EL (cell line): ENCODE measurements around the gene BNIP3.

Source experiments
- DNase-seq: peaks from one replicate; pipeline ENCODE4 v3.0.0-alpha.2; 2016

Gene BNIP3

GRCh38 chr10:131949041-131949862, 32.5 kb downstream of the BNIP3 start:
- no peak for DNase-seq

GRCh38 chr10:131948501-131948900, 33.2 kb downstream of the BNIP3 start:
- DNase-seq: no peak

- peak; percentile 92 for DNase-seq
Measured at GRCh38 chr10:131947631-131948347, 33.9 kb downstream of the BNIP3 start.

DNA sequence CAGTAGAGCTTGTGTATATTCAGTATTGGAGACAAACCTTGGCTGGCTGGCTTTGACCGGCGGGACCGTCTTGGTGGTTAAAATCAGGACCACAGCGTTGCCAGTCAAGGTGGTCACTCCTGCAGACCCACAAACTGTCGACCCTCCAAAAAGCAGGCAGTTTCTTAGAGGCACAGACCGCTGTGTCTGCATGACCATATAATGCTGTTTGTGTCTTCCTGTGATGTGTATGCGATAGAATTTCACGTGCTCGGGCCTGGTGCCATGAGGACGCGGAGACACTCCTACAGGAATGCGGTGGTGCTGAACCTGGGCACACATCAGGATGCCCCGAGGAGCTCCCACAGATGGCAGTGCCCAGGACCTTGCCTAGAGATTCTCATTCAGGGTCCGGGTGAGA, 34.8 kb downstream of the BNIP3 start:
- peak; percentile 55 for DNase-seq

DNA sequence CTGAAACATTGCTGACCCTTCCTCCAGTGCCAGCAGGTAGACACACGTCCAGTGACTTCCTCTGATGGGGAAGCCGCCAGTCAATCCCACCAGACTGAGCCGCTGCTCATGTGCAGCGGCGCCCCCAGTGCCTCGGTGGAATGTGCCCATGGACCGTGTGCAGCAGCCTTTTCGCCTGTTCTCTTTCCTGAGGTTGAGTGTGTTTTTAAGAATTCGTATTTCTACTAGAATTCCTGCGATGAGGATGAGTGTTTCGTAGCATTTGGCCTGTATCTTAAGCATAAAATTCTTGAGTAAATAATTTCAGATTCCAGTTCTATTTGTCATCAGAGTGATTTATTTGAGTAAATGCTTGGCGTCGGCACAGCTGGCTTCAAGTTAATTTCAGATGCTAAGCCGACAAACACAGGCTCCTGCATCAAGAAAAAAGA, 35.4 kb downstream of the BNIP3 start:
- DNase-seq: peak; percentile 92

DNA sequence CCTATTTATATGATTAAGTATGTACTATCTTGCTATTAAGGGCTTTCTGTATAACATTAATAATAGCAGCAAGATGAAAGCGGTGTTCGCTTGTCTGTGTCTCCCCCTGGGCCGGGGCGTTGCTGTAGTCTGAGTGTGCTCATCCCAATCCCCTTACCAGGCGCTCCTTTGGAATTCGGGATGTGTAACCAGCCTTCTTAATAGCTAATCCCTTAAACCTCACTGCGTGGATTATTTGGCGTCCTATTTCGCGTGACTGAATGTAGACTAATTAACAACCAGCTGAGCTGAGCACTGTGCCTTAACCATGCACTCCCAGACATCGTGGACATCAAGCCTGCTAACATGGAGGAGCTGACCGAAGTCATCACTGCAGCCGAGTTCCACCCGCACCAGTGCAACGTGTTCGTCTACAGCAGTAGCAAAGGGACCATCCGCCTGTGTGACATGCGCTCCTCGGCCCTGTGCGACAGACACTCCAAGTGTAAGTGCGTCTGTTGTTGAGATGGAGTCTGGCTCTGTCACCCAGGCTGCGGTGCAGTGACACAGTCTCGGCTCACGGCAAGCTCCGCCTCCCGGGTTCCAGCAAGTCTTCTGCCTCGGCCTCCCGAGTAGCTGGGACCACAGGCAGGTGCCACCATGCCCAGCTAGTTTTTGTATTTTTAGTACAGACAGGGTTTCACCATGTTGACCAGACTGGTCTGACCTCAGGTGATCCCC, 36.6 kb downstream of the BNIP3 start:
- DNase-seq: no peak

DNA sequence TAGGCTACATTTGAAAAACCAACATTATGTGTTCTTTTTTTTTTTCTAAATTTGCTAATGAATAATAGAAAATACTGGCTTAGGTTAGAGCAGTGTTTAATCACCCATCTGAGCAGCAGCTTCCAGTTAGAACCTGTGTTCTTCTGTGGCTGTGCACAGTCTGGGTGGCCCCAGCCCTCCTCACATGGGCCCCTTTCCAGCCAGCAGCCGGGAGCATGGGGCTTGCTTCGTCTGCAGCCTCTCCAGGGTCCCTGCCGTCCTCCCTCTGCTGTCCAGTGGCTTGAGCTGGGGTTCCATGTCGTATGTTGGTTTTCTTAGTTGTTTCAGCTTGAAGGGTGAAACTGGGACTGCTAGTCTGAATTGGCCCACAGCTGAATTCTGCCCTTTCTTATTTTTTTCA, 37.3 kb downstream of the BNIP3 start:
- DNase-seq: no peak

GRCh38 chr10:131943021-131943814, 38.5 kb downstream of the BNIP3 start:
- DNase-seq: no peak

GRCh38 chr10:131942455-131942854, 39.3 kb downstream of the BNIP3 start:
- no peak for DNase-seq

DNA sequence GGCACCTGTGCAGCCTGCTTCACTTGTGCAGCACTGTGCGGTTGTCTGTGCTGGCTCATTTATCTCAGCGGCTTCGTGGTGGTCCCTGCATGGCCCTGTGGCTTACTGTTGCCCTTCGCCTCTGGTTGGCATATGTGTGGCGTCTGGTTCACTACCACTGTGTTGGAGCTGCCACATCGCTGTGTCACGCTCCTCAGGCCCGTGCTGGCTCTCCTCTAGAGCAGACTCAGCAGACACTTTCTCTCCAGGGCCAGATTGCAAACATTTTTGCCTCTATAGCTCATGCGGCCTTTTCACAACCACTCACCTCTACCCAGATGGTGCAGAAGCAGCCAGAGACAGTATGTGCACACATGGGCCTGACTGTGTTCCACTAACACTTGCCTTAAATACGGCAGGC, 43.0 kb downstream of the BNIP3 start:
- no peak for DNase-seq

GRCh38 chr10:131937836-131938235, 43.9 kb downstream of the BNIP3 start:
- no peak for DNase-seq

DNA sequence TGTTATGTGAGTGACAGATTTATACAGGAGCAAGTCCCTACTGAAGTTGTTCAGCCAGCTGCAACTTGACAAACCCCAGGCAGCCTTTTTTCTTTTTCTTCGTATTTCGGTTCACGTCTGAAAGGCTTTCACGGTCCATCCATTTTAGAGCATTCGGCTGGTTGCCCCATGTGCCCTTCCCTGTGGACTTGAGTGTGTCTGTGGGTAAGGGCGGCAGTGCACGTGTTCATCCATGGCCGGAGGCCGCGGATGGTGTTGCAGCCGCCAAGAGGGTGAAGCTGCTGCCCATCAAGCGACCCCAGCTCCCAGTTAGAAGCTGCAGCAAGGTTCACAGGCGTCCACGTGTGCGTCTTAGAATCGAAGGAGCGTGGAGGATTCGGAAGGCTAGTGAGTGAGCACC, 45.0 kb downstream of the BNIP3 start:
- no peak for DNase-seq

- DNase-seq: no peak
Measured at GRCh38 chr10:131936294-131936693, 45.4 kb downstream of the BNIP3 start.

- DNase-seq: no peak
Measured at GRCh38 chr10:131935260-131935659, 46.5 kb downstream of the BNIP3 start.

DNA sequence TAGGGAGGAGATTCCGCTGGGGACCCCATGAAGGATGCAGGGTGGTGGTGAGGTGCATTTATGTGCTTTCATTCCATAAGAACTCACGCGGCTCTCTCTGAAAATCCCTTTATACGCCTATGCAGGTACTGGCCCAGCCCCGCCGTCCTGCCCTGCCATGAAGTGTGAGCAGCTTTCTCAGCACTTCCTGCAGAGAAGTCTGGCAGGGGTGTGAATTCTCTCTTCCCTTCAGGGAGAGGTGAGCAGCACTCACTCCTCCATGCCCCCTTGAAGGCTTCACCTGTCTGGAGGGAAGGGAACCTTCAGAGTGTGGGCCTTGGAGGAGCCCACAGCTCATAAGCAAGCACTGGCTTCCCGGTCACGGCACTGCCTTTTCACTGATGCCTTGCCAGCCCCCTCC, 47.0 kb downstream of the BNIP3 start:
- no peak for DNase-seq

- DNase-seq: no peak
Measured at GRCh38 chr10:131933696-131934086, 48.0 kb downstream of the BNIP3 start.

DNA sequence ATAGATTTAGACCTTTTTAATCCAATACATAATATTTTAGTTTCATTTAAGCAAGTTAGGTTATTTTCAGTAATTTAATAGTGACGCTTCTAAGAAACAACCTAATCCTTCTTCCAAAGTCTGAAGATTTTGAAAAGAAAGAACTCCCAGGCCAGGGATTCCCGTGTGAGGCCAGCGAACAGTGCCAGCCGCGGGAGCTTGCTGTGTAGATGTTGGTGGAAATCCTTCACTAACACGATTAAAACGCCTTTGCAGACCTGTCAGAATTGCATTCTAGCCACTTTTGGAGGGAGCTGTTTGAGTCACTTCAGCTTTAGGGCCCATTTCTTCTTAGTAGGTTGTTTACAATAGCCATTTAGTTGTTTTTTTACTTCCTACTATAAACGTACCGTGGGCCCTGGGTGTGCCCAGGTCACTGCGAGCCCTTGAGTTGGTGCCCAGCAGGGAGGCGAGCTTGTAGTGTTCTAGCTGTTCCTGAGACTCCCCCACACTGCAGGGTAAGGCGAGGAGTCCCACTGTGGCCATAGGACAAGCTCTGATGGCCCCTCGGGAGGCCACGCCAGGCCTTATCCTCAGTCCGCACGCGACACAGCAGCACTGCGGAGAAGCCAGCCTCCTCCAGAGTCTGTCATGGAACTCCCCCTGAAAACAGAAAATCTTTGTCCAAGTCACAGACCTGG, 48.6 kb downstream of the BNIP3 start:
- no peak for DNase-seq

- no peak for DNase-seq
Measured at GRCh38 chr10:131931981-131932380, 49.7 kb downstream of the BNIP3 start.

GRCh38 chr10:131930586-131931330, 51.0 kb downstream of the BNIP3 start:
- no peak for DNase-seq

GRCh38 chr10:131930150-131930549, 51.6 kb downstream of the BNIP3 start:
- DNase-seq: no peak

DNA sequence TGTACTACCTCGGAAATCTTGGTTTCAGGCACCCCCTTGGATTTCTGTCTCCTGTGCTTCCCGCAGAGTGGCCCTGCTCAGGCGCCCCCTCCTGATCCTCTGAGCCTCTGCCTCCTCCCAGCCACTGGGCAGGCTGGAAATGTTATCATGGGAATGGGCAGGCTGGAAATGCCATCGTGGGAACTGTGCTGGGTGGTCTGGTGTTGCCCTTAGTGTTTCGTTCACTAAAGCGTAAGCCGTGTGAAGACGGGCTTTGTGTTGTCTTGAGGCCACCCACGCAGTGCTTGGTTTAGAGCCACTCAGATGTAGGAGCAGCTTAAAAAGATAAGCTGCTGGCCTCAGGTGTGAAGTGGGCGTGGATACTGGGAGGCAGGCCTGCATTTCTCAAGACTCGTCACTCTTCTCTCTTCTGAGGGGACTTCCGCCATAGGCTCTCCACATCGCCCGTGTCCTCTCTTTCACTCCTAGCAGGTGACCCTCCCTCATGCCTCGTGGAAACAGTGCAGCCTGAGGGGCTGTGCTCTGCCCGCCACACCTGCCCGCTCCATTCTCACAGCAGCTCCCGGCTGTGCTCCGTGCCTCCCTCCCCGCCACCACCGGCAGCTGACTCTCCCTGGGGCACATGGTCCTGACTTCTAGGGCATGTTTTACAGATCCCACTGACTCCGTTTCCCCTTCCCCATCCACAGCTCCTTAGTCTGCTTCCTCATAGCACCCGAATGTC, 52.4 kb downstream of the BNIP3 start:
- no peak for DNase-seq
